SH-SY5Y (cell line): Measurements from ENCODE around the gene FAM47E.
A peak's percentile ranks its signal among the peaks of the same experiment; 100 is the strongest.

Experiments
- GATA2 ChIP-seq: IDR thresholded peaks from 2 replicates; pipeline ENCODE4 v1.6.1; 2011; ENCODE audit warnings: mild to moderate bottlenecking, low read depth, low read length
- GATA3 ChIP-seq: IDR thresholded peaks from 2 replicates; pipeline ENCODE4 v1.6.1; 2011; ENCODE audit warnings: low read depth, mild to moderate bottlenecking, low read length, moderate library complexity

Gene FAM47E

GRCh38 chr4:76270244-76271175 lies 19.0 kb downstream of the FAM47E start:
- TF ChIP-seq GATA3, result no peak
- no peak for TF ChIP-seq GATA2

GRCh38 chr4:76271248-76271647 lies 19.7 kb downstream of the FAM47E start:
- TF ChIP-seq GATA2, result no peak
- no peak for TF ChIP-seq GATA3

GRCh38 chr4:76272073-76272472 lies 20.6 kb downstream of the FAM47E start:
- TF ChIP-seq GATA2 (no peak), GATA3 (no peak)

- no peak for TF ChIP-seq GATA2
- TF ChIP-seq GATA3, result no peak
Observed at GRCh38 chr4:76272582-76272981, 21.1 kb downstream of the FAM47E start.

- TF ChIP-seq GATA2 (no peak), GATA3 (no peak)
Observed at GRCh38 chr4:76272999-76273398, 21.5 kb downstream of the FAM47E start.

GRCh38 chr4:76275486-76276124 lies 24.1 kb downstream of the FAM47E start:
- no peak for TF ChIP-seq GATA3
- no peak for TF ChIP-seq GATA2

- no peak for TF ChIP-seq GATA3
- no peak for TF ChIP-seq GATA2
Observed at GRCh38 chr4:76276813-76277212, 25.3 kb downstream of the FAM47E start.

- TF ChIP-seq GATA3, result no peak
- no peak for TF ChIP-seq GATA2
Observed at GRCh38 chr4:76277667-76278066, 26.1 kb downstream of the FAM47E start.

GRCh38 chr4:76278583-76278982 lies 27.1 kb downstream of the FAM47E start:
- no peak for TF ChIP-seq GATA2
- TF ChIP-seq GATA3, result no peak

GRCh38 chr4:76279462-76279861 lies 27.9 kb downstream of the FAM47E start:
- TF ChIP-seq GATA3, result no peak
- no peak for TF ChIP-seq GATA2

GRCh38 chr4:76280488-76281441 lies 29.2 kb downstream of the FAM47E start:
- peak; percentile 46 for TF ChIP-seq GATA2
- TF ChIP-seq GATA3, result no peak

GRCh38 chr4:76282941-76283689 lies 31.6 kb downstream of the FAM47E start:
- TF ChIP-seq GATA2 (no peak), GATA3 (no peak)

- TF ChIP-seq GATA2, result no peak
- no peak for TF ChIP-seq GATA3
Observed at GRCh38 chr4:76283900-76284299, 32.4 kb downstream of the FAM47E start.
